WTC11 (cell line): ENCODE results near the gene SLC25A30.

Experiments used
- AR ChIP-seq: fragments of 250-450 bp; sonication (Bioruptor Pico); IDR thresholded peaks from 2 replicates; pipeline ENCODE4 v1.9.0; 2021; ENCODE audit warnings: mild to moderate bottlenecking
- ATF1 ChIP-seq: sonication (generic); formaldehyde crosslinking; IDR thresholded peaks from 2 replicates; pipeline ENCODE4 v1.8.1; 2023; ENCODE audit warnings: mild to moderate bottlenecking, moderate library complexity, missing genetic modification reagents
- CREB1 ChIP-seq: sonication (generic); formaldehyde crosslinking; IDR thresholded peaks from 2 replicates; pipeline ENCODE4 v1.8.0; 2023; ENCODE audit warnings: mild to moderate bottlenecking, missing genetic modification reagents
- CTCF ChIP-seq: fragments of 200-600 bp; IDR thresholded peaks from 2 replicates; pipeline ENCODE4 v1.8.0; 2022; ENCODE audit warnings: antibody characterized with exemption
- ELF4 ChIP-seq: sonication (generic); formaldehyde crosslinking; IDR thresholded peaks from 2 replicates; pipeline ENCODE4 v1.8.1; 2022; ENCODE audit warnings: low read depth, mild to moderate bottlenecking, moderate library complexity, missing genetic modification reagents
- FOXJ3 ChIP-seq: sonication (generic); formaldehyde crosslinking; IDR thresholded peaks from 2 replicates; pipeline ENCODE4 v1.9.0; 2021; ENCODE audit warnings: missing genetic modification reagents, mild to moderate bottlenecking, borderline replicate concordance
- IRF1 ChIP-seq: sonication (generic); formaldehyde crosslinking; IDR thresholded peaks from 2 replicates; pipeline ENCODE4 v1.8.0; 2023; ENCODE audit warnings: missing genetic modification reagents
- IRF2 ChIP-seq: sonication (generic); formaldehyde crosslinking; IDR thresholded peaks from 2 replicates; pipeline ENCODE4 v1.8.0; 2022; ENCODE audit warnings: low read depth, missing genetic modification reagents, borderline replicate concordance
- JUN ChIP-seq: sonication (generic); formaldehyde crosslinking; IDR thresholded peaks from 2 replicates; pipeline ENCODE4 v1.8.0; 2023; ENCODE audit warnings: mild to moderate bottlenecking, missing genetic modification reagents
- NR2C2 ChIP-seq: sonication (generic); formaldehyde crosslinking; IDR thresholded peaks from 2 replicates; pipeline ENCODE4 v1.8.0; 2022; ENCODE audit warnings: mild to moderate bottlenecking, missing genetic modification reagents
- TCF7 ChIP-seq: sonication (generic); formaldehyde crosslinking; IDR thresholded peaks from 2 replicates; pipeline ENCODE4 v1.8.0; 2022; ENCODE audit warnings: mild to moderate bottlenecking, low read depth, missing genetic modification reagents, moderate library complexity
- USF2 ChIP-seq: sonication (generic); formaldehyde crosslinking; IDR thresholded peaks from 2 replicates; pipeline ENCODE4 v1.8.1; 2023; ENCODE audit warnings: mild to moderate bottlenecking, missing genetic modification reagents, moderate library complexity
- ZBTB21 ChIP-seq: sonication (generic); formaldehyde crosslinking; IDR thresholded peaks from 2 replicates; pipeline ENCODE4 v1.8.1; 2023; ENCODE audit warnings: mild to moderate bottlenecking, missing genetic modification reagents, borderline replicate concordance
- TF ChIP-seq, protein P1 (sequence below): sonication (generic); formaldehyde crosslinking; IDR thresholded peaks from 2 replicates; pipeline ENCODE4 v1.8.1; 2023; ENCODE audit warnings: mild to moderate bottlenecking, missing genetic modification reagents, moderate library complexity

GRCh38 chr13:45381196-45381595 lies 37.0 kb downstream of the SLC25A30 start:
- TF ChIP-seq CTCF, result no peak
- no peak for TF ChIP-seq TCF7 (CRISPR knock-in tag)
- TF ChIP-seq IRF2 (CRISPR knock-in tag), result no peak
- TF ChIP-seq NR2C2 (CRISPR knock-in tag), result no peak
- TF ChIP-seq ELF4 (CRISPR knock-in tag), result no peak
- no peak for TF ChIP-seq USF2 (CRISPR knock-in tag)
- no peak for TF ChIP-seq ATF1
- no peak for TF ChIP-seq AR (CRISPR knock-in tag)
- TF ChIP-seq FOXJ3, result no peak
- TF ChIP-seq IRF1 (CRISPR knock-in tag), result no peak
- TF ChIP-seq JUN (CRISPR knock-in tag), result no peak
- TF ChIP-seq ZBTB21 (CRISPR knock-in tag), result no peak
- no peak for TF ChIP-seq CREB1
- TF ChIP-seq, protein P1, sequence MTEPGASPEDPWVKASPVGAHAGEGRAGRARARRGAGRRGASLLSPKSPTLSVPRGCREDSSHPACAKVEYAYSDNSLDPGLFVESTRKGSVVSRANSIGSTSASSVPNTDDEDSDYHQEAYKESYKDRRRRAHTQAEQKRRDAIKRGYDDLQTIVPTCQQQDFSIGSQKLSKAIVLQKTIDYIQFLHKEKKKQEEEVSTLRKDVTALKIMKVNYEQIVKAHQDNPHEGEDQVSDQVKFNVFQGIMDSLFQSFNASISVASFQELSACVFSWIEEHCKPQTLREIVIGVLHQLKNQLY (CRISPR knock-in tag), result no peak
